ENCODE data around the gene LTBP3.

DNA sequence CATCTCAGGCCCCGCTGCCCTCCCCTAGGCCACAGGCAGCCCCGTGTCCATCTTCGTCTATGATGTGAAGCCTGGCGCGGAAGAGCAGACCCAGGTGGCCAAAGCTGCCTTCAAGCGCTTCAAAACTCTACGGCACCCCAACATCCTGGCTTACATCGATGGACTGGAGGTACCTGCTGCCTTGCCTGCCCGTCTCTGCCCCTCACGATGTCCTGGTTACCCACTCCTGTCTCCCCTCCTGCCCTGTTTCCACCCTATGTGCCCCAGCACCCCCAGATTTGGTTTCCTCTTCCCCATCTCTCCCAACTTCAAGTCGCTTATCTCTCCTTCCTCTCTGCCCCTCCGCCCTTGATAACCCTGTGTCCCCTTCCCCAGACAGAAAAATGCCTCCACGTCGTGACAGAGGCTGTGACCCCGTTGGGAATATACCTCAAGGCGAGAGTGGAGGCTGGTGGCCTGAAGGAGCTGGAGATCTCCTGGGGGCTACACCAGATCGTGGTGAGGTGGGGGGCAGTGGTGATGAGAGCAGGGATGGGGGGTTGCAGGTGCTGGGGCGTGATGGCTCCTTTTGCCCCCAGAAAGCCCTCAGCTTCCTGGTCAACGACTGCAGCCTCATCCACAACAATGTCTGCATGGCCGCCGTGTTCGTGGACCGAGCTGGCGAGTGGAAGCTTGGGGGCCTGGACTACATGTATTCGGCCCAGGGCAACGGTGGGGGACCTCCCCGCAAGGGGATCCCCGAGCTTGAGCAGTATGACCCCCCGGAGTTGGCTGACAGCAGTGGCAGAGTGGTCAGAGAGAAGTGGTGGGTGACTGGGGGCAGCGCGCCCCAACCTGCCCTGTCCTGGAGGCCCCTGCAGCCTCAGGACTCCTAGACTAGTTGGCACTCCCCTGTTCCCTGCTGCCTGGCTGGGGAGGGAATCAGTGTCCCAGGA, 32.3 kb downstream of the LTBP3 start:
- no peak for TF ChIP-seq POLR2A (IDR thresholded peaks at IDR 0.05; ENCODE audit: low read depth, low read length)
- no peak for TF ChIP-seq POLR2AphosphoS5 (IDR thresholded peaks at IDR 0.05; ENCODE audit: low read depth, low read length)
- TF ChIP-seq TAF1 (IDR thresholded peaks at IDR 0.05; ENCODE audit: borderline replicate concordance, low read depth, low read length) = no peak

Data from GM12892 (cell line).